Measurements from ENCODE around the gene ADAMTS9.

- TF ChIP-seq CTCF (IDR thresholded peaks at IDR 0.05 in 8 of 11, conservative IDR thresholded peaks at IDR 0.05 in 3 of 11), result no peak
- TF ChIP-seq POLR2A (IDR thresholded peaks at IDR 0.05), result no peak
- no peak for TF ChIP-seq POLR2AphosphoS5 (IDR thresholded peaks at IDR 0.05)
Observed at GRCh38 chr3:64509206-64509605, 178.6 kb downstream of the ADAMTS9 start.
